ENCODE measurements around the gene SSBP4. TPM values are rescaled to one million over a fixed set of nuclear protein-coding genes. Genes with fewer than 3 reads are reported as not detected.

SSBP4 gene
- total and polyA plus RNA-seq, 9 of the 15 experiments (the other 6 are each of a cell fraction or from before 2014, with no cell fraction given): 1.1 to 189 (median 39.0) TPM

- TF ChIP-seq ZBTB33 (CRISPR knock-in tag; IDR thresholded peaks at IDR 0.05) (no peak), MED1 (CRISPR knock-in tag; IDR thresholded peaks at IDR 0.05; ENCODE audit: borderline replicate concordance) (no peak), ZNF212 (CRISPR knock-in tag; IDR thresholded peaks at IDR 0.05) (no peak), TCF7L2 (IDR thresholded peaks at IDR 0.05; ENCODE audit: low read depth, low read length) (no peak), BRCA1 (IDR thresholded peaks at IDR 0.05) (no peak), BRCA1 (CRISPR knock-in tag; IDR thresholded peaks at IDR 0.05) (no peak), BHLHE40 (IDR thresholded peaks at IDR 0.05; ENCODE audit: low read length) (peak; percentile 89)
Measured at GRCh38 chr19:18418029-18418482, 1.1 kb upstream of the SSBP4 start (continued).

DNA sequence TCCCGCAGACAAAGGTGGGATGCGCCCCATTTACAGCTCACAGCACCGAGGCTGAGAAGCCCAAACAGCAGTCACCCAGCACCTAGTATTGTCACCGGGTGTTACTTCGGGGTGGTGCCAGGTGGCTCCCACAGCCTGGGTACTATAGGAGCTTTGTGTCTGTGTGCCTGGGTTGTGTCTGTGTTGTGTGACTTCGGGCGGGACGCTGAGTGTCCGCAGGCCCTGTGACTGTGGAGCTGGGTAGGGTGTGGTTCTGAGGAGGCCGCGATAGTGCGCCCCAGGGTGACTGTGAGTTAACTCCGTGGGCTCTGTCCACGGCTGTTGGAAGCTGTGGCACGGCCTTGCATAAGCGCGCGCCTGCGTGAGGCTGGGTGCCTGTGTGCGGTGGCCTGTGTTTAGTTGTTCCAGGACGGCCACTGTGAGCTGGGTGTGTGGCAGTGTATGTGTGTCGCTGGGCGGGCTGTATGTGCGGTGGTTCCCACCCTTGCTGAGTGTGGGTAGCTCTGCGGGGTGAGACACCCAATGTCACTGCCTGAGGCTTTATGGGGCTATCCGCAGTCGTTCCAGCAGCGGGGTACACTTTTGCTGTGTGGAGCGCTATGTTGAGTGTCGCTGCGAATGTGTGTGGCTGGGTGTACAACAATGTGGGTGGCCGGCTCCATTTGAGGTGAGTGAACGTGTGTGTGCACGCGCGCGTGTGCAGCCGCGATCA, 559 bp upstream of the SSBP4 start:
- H3K9me1 ChIP-seq (ENCODE audit: control insufficient read depth, insufficient read depth, low read length): no peaks in the 10 kb centered on the region
- peaks cover 10% of the 10 kb centered on the region; the same call in 1 of the 2 replicates for H4K20me1 ChIP-seq (replicated peaks; ENCODE audit: control insufficient read depth, insufficient read depth, low read length)
- DNase-seq (ENCODE audit: extremely low read depth in 1 of 4, low spot score in 3 of 4): peak in 2 of 4 experiments; percentile 32 to 76
- H3K9ac ChIP-seq (ENCODE audit: insufficient read depth in 1 of 2, low read depth in 2 of 2, low read length in 2 of 2): peak overlapping the region; percentile 85 to 93
- BruUV-seq (replicated peaks): no TSS peak
- peak overlapping the region; percentile 60 for H3K4me3 ChIP-seq
- intact Hi-C loops (cut with micrococcal nuclease) (loop anchor here (5.0 kb wide), 1 partner anchor 216 kb away; the partner anchor contains the start of gene RAB3A), in situ Hi-C loops (cut with MboI) (loop anchor here (10.0 kb wide), 1 partner anchor 324 kb away; the partner anchor contains the start of gene MAST3)
- H3K27ac ChIP-seq (ENCODE audit: extremely low read depth, low read depth, low read length): peak overlapping the region; percentile 97
- WGBS (ENCODE audit: insufficient coverage, low coverage, missing lambda C conversion rate): 6% methylated on average over 33 of the region's 39 CpGs
- no peaks in the 10 kb centered on the region for H3K9me3 ChIP-seq (replicated peaks; ENCODE audit: control insufficient read depth, insufficient read depth, low read depth, low read length)
- peaks cover 24% of the 10 kb centered on the region; the same call in 2 of the 3 replicates for H3K36me3 ChIP-seq (ENCODE audit: control insufficient read depth, insufficient read depth, low read length)
- H3K4me2 ChIP-seq (ENCODE audit: insufficient read depth, low read length): peak overlapping the region; percentile 88
- peak; percentile 2 for ATAC-seq
- peak; percentile 40 for FAIRE-seq
- H2AFZ ChIP-seq (ENCODE audit: low read depth, low read length): peak overlapping the region; percentile 92
- CTCF ChIA-PET (ENCODE audit: low intra/inter-chr PET ratio): interaction anchor here (0.6 to 1.4 kb wide), 4 partner anchors 30 to 226 kb away, joined by 3 to 5 read pairs (median 4); no protein-coding TSS in a partner anchor
- H3K27me3 ChIP-seq (ENCODE audit: control insufficient read depth in 2 of 2, insufficient read depth in 2 of 2, low read length in 2 of 2): no peaks in the 10 kb centered on the region
- peaks cover 59% of the 10 kb centered on the region for H3K79me2 ChIP-seq (ENCODE audit: control insufficient read depth, insufficient read depth, low read length)
- POLR2A ChIA-PET: interaction anchor here (0.6 to 11.1 kb wide), 14 partner anchors 10 to 227 kb away, joined by 3 to 244 read pairs (median 4); partner anchors contain the start of genes GDF15 and JUND
- H3K4me1 ChIP-seq (replicated peaks in 1 of 2; ENCODE audit: control insufficient read depth in 2 of 2, insufficient read depth in 2 of 2, low read length in 2 of 2): peaks cover 53 to 94% of the 10 kb centered on the region in 2 experiments
- TF ChIP-seq ELF4 (CRISPR knock-in tag; IDR thresholded peaks at IDR 0.05) (peak; percentile 75; the same call in 1 of the 2 replicates), MLLT1 (IDR thresholded peaks at IDR 0.05) (peak in 1 of 2 experiments; percentile 62; a peak in 2 of 4 replicates), BRD4 (IDR thresholded peaks at IDR 0.05) (peak; percentile 27; the same call in 1 of the 2 replicates), ZNF12 (CRISPR knock-in tag; IDR thresholded peaks at IDR 0.05) (no peak; the same call in 1 of the 2 replicates), HDGF (IDR thresholded peaks at IDR 0.05) (peak; percentile 82; the same call in 1 of the 2 replicates)
- TF ChIP-seq, protein P1, sequence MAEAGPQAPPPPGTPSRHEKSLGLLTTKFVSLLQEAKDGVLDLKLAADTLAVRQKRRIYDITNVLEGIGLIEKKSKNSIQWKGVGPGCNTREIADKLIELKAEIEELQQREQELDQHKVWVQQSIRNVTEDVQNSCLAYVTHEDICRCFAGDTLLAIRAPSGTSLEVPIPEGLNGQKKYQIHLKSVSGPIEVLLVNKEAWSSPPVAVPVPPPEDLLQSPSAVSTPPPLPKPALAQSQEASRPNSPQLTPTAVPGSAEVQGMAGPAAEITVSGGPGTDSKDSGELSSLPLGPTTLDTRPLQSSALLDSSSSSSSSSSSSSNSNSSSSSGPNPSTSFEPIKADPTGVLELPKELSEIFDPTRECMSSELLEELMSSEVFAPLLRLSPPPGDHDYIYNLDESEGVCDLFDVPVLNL (CRISPR knock-in tag; IDR thresholded peaks at IDR 0.05; ENCODE audit: low read depth): peak; percentile 16; the same call in 1 of the 2 replicates

Data from K562 (cell line).